A673 (cell line): ENCODE results near the gene DESI2. TPM values are rescaled to one million over a fixed set of nuclear protein-coding genes. Genes with fewer than 3 reads are reported as not detected.

ENCODE experiments used
- BruUV-seq: library from RNA; stranded (reverse); fragments of 400-500 nt; replicated peaks from 2 replicates; lab custom pipeline; 2021; lab: Mats Ljungman, UMichigan
- CTCF ChIA-PET: fragments of 300-600 bp; sonication (Branson Sonifier 250); formaldehyde crosslinking; loops from one replicate; lab custom pipeline; 2022; ENCODE audit warnings: antibody characterized with exemption; lab: Charles Lee
- POLR2A ChIA-PET: fragments of 300-600 bp; sonication (Branson Sonifier 250); formaldehyde crosslinking; loops from one replicate; lab custom pipeline; 2022; ENCODE audit warnings: antibody characterized with exemption; ENCODE audit not compliant: low non-redundant PET; lab: Charles Lee
- DNase-seq: peaks from one replicate; pipeline ENCODE4 v3.0.0-alpha.2; 2015; ENCODE audit warnings: low spot score
- H3K27ac ChIP-seq: fragments of 200-600 bp; sonication (generic); 2 replicates; pipeline ENCODE4 v1.5.1; 2016; ENCODE audit warnings: mixed run types, low read depth, mild to moderate bottlenecking, mixed read lengths, antibody characterized with exemption, low read length; ENCODE audit not compliant: poor library complexity, severe bottlenecking
- H3K27me3 ChIP-seq: fragments of 200-600 bp; sonication (generic); replicated peaks from 2 replicates; pipeline ENCODE4 v1.6.1; 2017; ENCODE audit warnings: mixed run types, low read depth, mild to moderate bottlenecking, mixed read lengths, antibody characterized with exemption, low read length; ENCODE audit not compliant: insufficient read depth, poor library complexity
- H3K36me3 ChIP-seq: fragments of 200-600 bp; sonication (generic); 2 replicates; pipeline ENCODE4 v1.6.1; 2016; ENCODE audit warnings: mixed run types, mild to moderate bottlenecking, mixed read lengths, antibody characterized with exemption, low read length; ENCODE audit not compliant: insufficient read depth, poor library complexity, severe bottlenecking
- H3K4me1 ChIP-seq: fragments of 200-600 bp; sonication (generic); 2 replicates; pipeline ENCODE4 v1.6.1; 2017; ENCODE audit warnings: mixed run types, mild to moderate bottlenecking, mixed read lengths, antibody characterized with exemption, low read length; ENCODE audit not compliant: insufficient read depth, poor library complexity, severe bottlenecking
- H3K4me3 ChIP-seq: fragments of 200-600 bp; sonication (generic); 2 replicates; pipeline ENCODE4 v1.5.1; 2016; ENCODE audit warnings: low read depth, mixed run types, mild to moderate bottlenecking, mixed read lengths, low read length; ENCODE audit not compliant: poor library complexity, severe bottlenecking
- H3K9me3 ChIP-seq: fragments of 200-600 bp; sonication (generic); 2 replicates; pipeline ENCODE4 v1.6.1; 2016; ENCODE audit warnings: mixed run types, low read depth, mild to moderate bottlenecking, mixed read lengths, antibody characterized with exemption, low read length; ENCODE audit not compliant: poor library complexity, severe bottlenecking
- CTCF ChIP-seq: fragments of 300-800, 200-600 bp; sonication (generic); conservative IDR thresholded peaks from 2 replicates; pipeline ENCODE4 v1.5.1; 2017; ENCODE audit warnings: low read depth, mild to moderate bottlenecking, antibody characterized with exemption, low read length, moderate library complexity, mixed read lengths
- EZH2 ChIP-seq: fragments of 200-600 bp; sonication (generic); IDR thresholded peaks from 2 replicates; pipeline ENCODE4 v1.6.1; 2017; ENCODE audit warnings: borderline replicate concordance, low read depth, mild to moderate bottlenecking, mixed read lengths, antibody characterized with exemption, low read length; ENCODE audit not compliant: poor library complexity, severe bottlenecking
- intact Hi-C: fragments of 100-400 bp; cut with micrococcal nuclease; formaldehyde crosslinking; loops from one replicate; pipeline ENCODE4 v1.10.0; 2022; ENCODE audit not compliant: unreplicated experiment
- total RNA-seq: library from RNA; stranded (reverse); gene quantifications from 2 replicates; pipeline ENCODE4 v1.2.3, GENCODE V29; 2021

Gene DESI2
- total RNA-seq, 1 experiment from 2014 or later = 47.7 TPM

- TF ChIP-seq EZH2 (no peak), CTCF (no peak)
- intact Hi-C loops = no loop called here
- no peak overlapping the region for H3K4me3 ChIP-seq
- no peaks in the 10 kb centered on the region for H3K36me3 ChIP-seq
- H3K4me1 ChIP-seq = no peaks in the 10 kb centered on the region
- no TSS peak for BruUV-seq
- H3K27ac ChIP-seq = no peak overlapping the region
- DNase-seq = no peak
- ChIA-PET CTCF (no interaction called here), POLR2A (no interaction called here)
- no peaks in the 10 kb centered on the region for H3K9me3 ChIP-seq
- H3K27me3 ChIP-seq = no peaks in the 10 kb centered on the region
Measured at GRCh38 chr1:244704107-244704506, 51.2 kb downstream of the DESI2 start.

GRCh38 chr1:244705261-244706234 is 52.6 kb downstream of the DESI2 start:
- Histone ChIP-seq H3K27ac (no peak overlapping the region), H3K27me3 (no peaks in the 10 kb centered on the region), H3K36me3 (no peaks in the 10 kb centered on the region), H3K4me3 (no peak overlapping the region), H3K9me3 (no peaks in the 10 kb centered on the region), H3K4me1 (no peaks in the 10 kb centered on the region)
- TF ChIP-seq EZH2 (no peak), CTCF (no peak)
- DNase-seq = no peak
- POLR2A ChIA-PET = no interaction called here
- BruUV-seq = no TSS peak
- CTCF ChIA-PET = no interaction called here
- intact Hi-C loops = no loop called here

- ChIA-PET CTCF (no interaction called here), POLR2A (no interaction called here)
- H3K4me1 ChIP-seq = no peaks in the 10 kb centered on the region
- TF ChIP-seq CTCF (no peak), EZH2 (no peak)
- intact Hi-C loops = no loop called here
- H3K27me3 ChIP-seq = no peaks in the 10 kb centered on the region
- no peak overlapping the region for H3K4me3 ChIP-seq
- no peaks in the 10 kb centered on the region for H3K9me3 ChIP-seq
- no peaks in the 10 kb centered on the region for H3K36me3 ChIP-seq
- no peak overlapping the region for H3K27ac ChIP-seq
- DNase-seq = no peak
- BruUV-seq = no TSS peak
Measured at GRCh38 chr1:244709076-244709475, 56.1 kb downstream of the DESI2 start.
